Glomerular endothelial cell (primary cell): Measurements from ENCODE around the gene WDHD1. TPM values are rescaled to one million over a fixed set of nuclear protein-coding genes. Genes with fewer than 3 reads are reported as not detected.

Source experiments
- total RNA-seq: library from RNA; depleted of rRNA; stranded (reverse); fragments of >200 nt; gene quantifications from 2 replicates; pipeline ENCODE4 v1.2.3, GENCODE V29; 2015

Gene WDHD1
- total RNA-seq, 1 donor from 2014 or later, result 5.1 TPM

Other genes starting within 250 kb of the WDHD1 start
- 12.0 and 15.0 TPM in 2 replicates for gene GCH1, start 124.3 kb downstream of the WDHD1 start, total RNA-seq
- 13.7 and 16.3 TPM in 2 replicates for gene SOCS4, start 137 bp upstream of the WDHD1 start, total RNA-seq
- 82.1 and 86.0 TPM in 2 replicates for gene MAPK1IP1L, start 24.5 kb upstream of the WDHD1 start, total RNA-seq
- gene LGALS3, start 102.2 kb upstream of the WDHD1 start, total RNA-seq, result 38.2 and 61.0 TPM in 2 replicates
- 7.4 and 8.9 TPM in 2 replicates for gene DLGAP5, start 164.5 kb upstream of the WDHD1 start, total RNA-seq
- gene FBXO34, start 244.3 kb upstream of the WDHD1 start, total RNA-seq, result 15.1 and 17.3 TPM in 2 replicates